Measurements from ENCODE around the gene NADSYN1. TPM values are rescaled to one million over a fixed set of nuclear protein-coding genes. Genes with fewer than 3 reads are reported as not detected.

NADSYN1 gene
- total RNA-seq, 8 experiments from 2014 or later: 20.3 to 120 (median 37.1) TPM

GRCh38 chr11:71456831-71457230 is 3.8 kb downstream of the NADSYN1 start:
- Histone ChIP-seq H3K4me1 (replicated peaks in 1 of 2) (peaks cover 7 to 12% of the 10 kb centered on the region in 2 donors), H3K27ac (no peak overlapping the region), H3K4me3 (no peak overlapping the region)
- in situ Hi-C loops (cut with MboI; ENCODE audit: low pct_unique_long_range_greater_than_20kb in 2 of 9, low sequenced_read_pairs in 9 of 9, unreplicated experiment in 9 of 9): no loop called here
- no peak for ATAC-seq (replicated peaks in 6 of 8)
- 50 to 100% (median 92%) methylated on average over 2 to 3 of the region's 10 CpGs; no CpG with 5 or more reads in 6 of the 10 experiments for WGBS, 10 experiments

- Histone ChIP-seq H3K4me1 (replicated peaks in 1 of 2) (peaks cover 5 to 6% of the 10 kb centered on the region in 2 donors), H3K27ac (no peak overlapping the region), H3K4me3 (no peak overlapping the region)
- peak in 7 of 8 experiments; percentile 4 to 94 (median 25) for ATAC-seq (replicated peaks in 6 of 8)
- in situ Hi-C loops (cut with MboI; ENCODE audit: low pct_unique_long_range_greater_than_20kb in 2 of 9, low sequenced_read_pairs in 9 of 9, unreplicated experiment in 9 of 9): no loop called here
- 90 to 100% (median 96%) methylated on average over 2 to 8 of the region's 26 CpGs; no CpG with 5 or more reads in 5 of the 10 experiments for WGBS, 10 experiments
These were observed 5.4 kb downstream of the NADSYN1 start for GRCh38 chr11:71458146-71459070.

- WGBS, 10 experiments: 67 to 100% (median 80%) methylated on average over 1 to 5 of the region's 23 CpGs; no CpG with 5 or more reads in 3 of the 10 experiments
- H3K27ac ChIP-seq: no peak overlapping the region
- H3K4me3 ChIP-seq: no peak overlapping the region
- peaks cover 0 to 1% of the 10 kb centered on the region in 2 donors for H3K4me1 ChIP-seq (replicated peaks in 1 of 2)
- in situ Hi-C loops (cut with MboI; ENCODE audit: low pct_unique_long_range_greater_than_20kb in 2 of 9, low sequenced_read_pairs in 9 of 9, unreplicated experiment in 9 of 9): no loop called here
- peak in 5 of 8 experiments; percentile 10 to 44 (median 36) for ATAC-seq (replicated peaks in 6 of 8)
These were observed 6.2 kb downstream of the NADSYN1 start for GRCh38 chr11:71459076-71459766.

DNA sequence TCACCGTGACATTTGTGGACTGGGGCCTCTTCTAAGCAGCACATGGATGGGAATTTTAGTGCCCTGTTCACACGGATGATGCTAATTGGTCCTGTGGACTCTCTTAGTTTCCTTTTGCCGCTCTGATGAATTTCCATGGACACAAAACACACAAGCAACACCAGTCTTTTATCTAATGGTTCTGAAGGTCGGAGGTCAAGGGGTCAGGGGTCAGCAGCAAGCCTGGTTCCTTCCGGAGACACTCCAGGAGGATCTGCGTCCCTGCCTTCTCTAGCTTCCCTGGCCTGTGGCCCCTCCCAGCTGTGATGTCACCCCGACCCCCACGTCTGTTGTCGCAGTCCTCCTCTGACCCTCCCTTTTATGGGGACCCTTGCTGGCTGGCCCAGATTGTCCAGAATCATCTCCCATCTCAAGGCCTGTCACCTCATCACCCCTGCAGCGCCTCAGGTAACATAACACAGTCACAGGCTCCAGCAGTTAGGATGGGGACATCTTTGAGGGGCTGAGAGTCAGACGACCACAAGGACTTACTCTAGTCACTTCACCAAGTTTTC is 6.8 kb downstream of the NADSYN1 start:
- in situ Hi-C loops (cut with MboI; ENCODE audit: low pct_unique_long_range_greater_than_20kb in 2 of 9, low sequenced_read_pairs in 9 of 9, unreplicated experiment in 9 of 9): no loop called here
- 0 to 67% (median 8%) methylated on average over 1 to 3 of the region's 11 CpGs; no CpG with 5 or more reads in 3 of the 10 experiments for WGBS, 10 experiments
- no peak for ATAC-seq (replicated peaks in 6 of 8)

GRCh38 chr11:71461696-71462095 is 8.7 kb downstream of the NADSYN1 start:
- Histone ChIP-seq H3K4me1 (replicated peaks in 1 of 2) (no peaks in the 10 kb centered on the region), H3K27ac (no peak overlapping the region), H3K4me3 (no peak overlapping the region)
- in situ Hi-C loops (cut with MboI; ENCODE audit: low pct_unique_long_range_greater_than_20kb in 2 of 9, low sequenced_read_pairs in 9 of 9, unreplicated experiment in 9 of 9): no loop called here
- WGBS, 10 experiments: 52 to 100% (median 85%) methylated on average over 1 to 8 of the region's 9 CpGs; no CpG with 5 or more reads in 4 of the 10 experiments
- no peak for ATAC-seq (replicated peaks in 6 of 8)

More for the DNA sequence above, 6.8 kb downstream of the NADSYN1 start:
- H3K27ac ChIP-seq: no peak overlapping the region
- no peaks in the 10 kb centered on the region for H3K4me1 ChIP-seq (replicated peaks in 1 of 2)
- H3K4me3 ChIP-seq: no peak overlapping the region

GRCh38 chr11:71462726-71463125 is 9.7 kb downstream of the NADSYN1 start:
- H3K4me1 ChIP-seq (replicated peaks in 1 of 2): no peaks in the 10 kb centered on the region
- WGBS, 10 experiments: 80 to 100% (median 95%) methylated on average over 1 to 2 of the region's 11 CpGs; no CpG with 5 or more reads in 6 of the 10 experiments
- no peak overlapping the region for H3K27ac ChIP-seq
- H3K4me3 ChIP-seq: no peak overlapping the region
- in situ Hi-C loops (cut with MboI; ENCODE audit: low pct_unique_long_range_greater_than_20kb in 2 of 9, low sequenced_read_pairs in 9 of 9, unreplicated experiment in 9 of 9): no loop called here
- no peak for ATAC-seq (replicated peaks in 6 of 8)

DNA sequence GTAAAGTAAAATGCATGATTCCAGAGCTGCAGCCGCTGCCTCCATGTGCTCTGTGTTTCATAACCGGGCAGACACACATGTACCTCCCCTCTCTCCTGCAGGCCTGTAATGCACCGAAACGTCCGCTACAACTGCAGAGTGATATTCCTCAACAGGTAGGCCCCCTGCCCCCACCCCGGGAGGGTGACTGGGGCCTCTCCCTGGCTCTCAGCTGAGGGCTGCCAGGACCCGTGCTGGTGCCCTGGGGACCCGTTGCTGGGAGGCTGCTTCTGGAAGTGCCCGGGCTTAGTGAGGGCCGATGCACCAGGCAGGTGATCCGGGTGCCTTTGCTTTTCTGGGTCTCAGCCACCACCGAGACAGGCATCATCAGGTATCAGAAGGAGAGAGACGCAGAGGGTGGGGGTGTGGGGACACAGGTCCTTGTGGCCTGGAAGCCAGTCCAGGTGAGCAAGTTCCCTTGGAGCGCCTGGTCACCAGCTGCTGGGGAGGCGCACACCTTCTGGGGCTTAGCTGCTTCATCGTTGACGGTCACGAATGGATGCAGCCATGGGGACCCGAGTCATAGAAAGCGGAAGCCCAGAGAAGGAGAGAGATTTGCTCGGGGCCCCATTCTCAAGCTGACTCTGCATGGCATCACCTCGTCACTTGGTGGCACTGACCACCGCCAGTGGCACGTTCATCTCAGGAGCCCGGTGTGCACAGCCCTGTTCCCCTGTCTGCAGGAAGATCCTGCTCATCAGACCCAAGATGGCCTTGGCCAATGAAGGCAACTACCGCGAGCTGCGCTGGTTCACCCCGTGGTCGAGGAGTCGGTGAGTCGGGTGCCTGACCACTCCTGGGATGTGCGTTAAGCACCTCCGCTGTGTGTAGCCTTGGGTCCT is 10.6 kb downstream of the NADSYN1 start:
- in situ Hi-C loops (cut with MboI; ENCODE audit: low pct_unique_long_range_greater_than_20kb in 2 of 9, low sequenced_read_pairs in 9 of 9, unreplicated experiment in 9 of 9): no loop called here
- WGBS, 10 experiments: 67 to 100% (median 98%) methylated on average over 1 to 18 of the region's 34 CpGs; no CpG with 5 or more reads in 2 of the 10 experiments
- ATAC-seq (replicated peaks in 6 of 8): no peak
- Histone ChIP-seq H3K27ac (no peak overlapping the region), H3K4me1 (replicated peaks in 1 of 2) (no peaks in the 10 kb centered on the region), H3K4me3 (no peak overlapping the region)

DNA sequence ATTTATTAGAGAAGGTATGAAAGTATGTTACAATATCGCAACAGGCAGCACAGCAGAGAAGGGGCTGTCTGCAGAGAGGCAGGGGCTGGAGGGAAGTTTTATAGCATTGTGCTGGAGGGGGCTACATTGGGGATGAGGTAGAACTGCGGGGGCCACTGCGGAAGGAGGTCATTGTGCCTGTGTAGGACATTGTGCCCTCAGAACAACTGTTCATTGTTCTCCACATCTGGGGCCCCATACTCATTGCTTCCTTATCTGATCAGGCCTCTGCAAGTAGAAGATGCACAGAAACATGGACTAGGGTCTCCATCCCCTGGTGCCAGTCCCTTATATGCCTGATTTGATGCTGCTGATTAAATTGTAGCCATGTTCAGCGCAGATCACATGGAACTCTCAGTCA is 12.1 kb downstream of the NADSYN1 start:
- in situ Hi-C loops (cut with MboI; ENCODE audit: low pct_unique_long_range_greater_than_20kb in 2 of 9, low sequenced_read_pairs in 9 of 9, unreplicated experiment in 9 of 9): no loop called here
- 90 to 100% (median 100%) methylated on average over 1 to 2 of the region's 4 CpGs; no CpG with 5 or more reads in 4 of the 10 experiments for WGBS, 10 experiments
- ATAC-seq (replicated peaks in 6 of 8): no peak

GRCh38 chr11:71466358-71466757 is 13.4 kb downstream of the NADSYN1 start:
- WGBS, 10 experiments: 80 to 100% (median 90%) methylated on average over 1 to 7 of the region's 9 CpGs; no CpG with 5 or more reads in 3 of the 10 experiments
- no peak for ATAC-seq (replicated peaks in 6 of 8)

More for the DNA sequence above, 12.1 kb downstream of the NADSYN1 start:
- Histone ChIP-seq H3K27ac (no peak overlapping the region), H3K4me1 (replicated peaks in 1 of 2) (no peaks in the 10 kb centered on the region), H3K4me3 (no peak overlapping the region)

DNA sequence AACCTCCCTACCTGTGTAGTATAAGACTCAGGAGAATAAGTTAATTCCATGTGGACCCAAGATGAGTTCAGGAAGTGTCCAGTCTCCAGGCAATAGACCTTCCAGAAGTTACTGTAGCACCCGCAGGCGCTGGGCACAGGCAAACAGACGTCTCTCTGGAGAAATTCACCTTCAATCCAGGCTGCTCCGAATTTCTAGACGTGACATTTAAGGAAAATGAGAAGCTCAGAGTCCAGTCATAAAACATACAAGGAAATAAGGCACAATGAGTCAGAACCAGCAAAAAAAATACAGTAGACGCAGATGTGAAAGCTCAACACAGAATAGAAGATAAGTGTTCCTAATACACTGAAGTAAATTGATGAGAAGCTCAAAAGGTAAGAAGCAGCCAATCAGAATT is 14.2 kb downstream of the NADSYN1 start:
- H3K4me1 ChIP-seq (replicated peaks in 1 of 2): no peaks in the 10 kb centered on the region
- in situ Hi-C loops (cut with MboI; ENCODE audit: low pct_unique_long_range_greater_than_20kb in 2 of 9, low sequenced_read_pairs in 9 of 9, unreplicated experiment in 9 of 9): no loop called here
- WGBS, 10 experiments: 86 to 100% (median 97%) methylated on average over 1 to 6 of the region's 6 CpGs; no CpG with 5 or more reads in 1 of the 10 experiments
- no peak overlapping the region for H3K27ac ChIP-seq
- no peak for ATAC-seq (replicated peaks in 6 of 8)
- no peak overlapping the region for H3K4me3 ChIP-seq

More at GRCh38 chr11:71466358-71466757, 13.4 kb downstream of the NADSYN1 start:
- Histone ChIP-seq H3K4me1 (replicated peaks in 1 of 2) (no peaks in the 10 kb centered on the region), H3K4me3 (no peak overlapping the region), H3K27ac (no peak overlapping the region)
- in situ Hi-C loops (cut with MboI; ENCODE audit: low pct_unique_long_range_greater_than_20kb in 2 of 9, low sequenced_read_pairs in 9 of 9, unreplicated experiment in 9 of 9): no loop called here

GRCh38 chr11:71470946-71471345 is 17.9 kb downstream of the NADSYN1 start:
- in situ Hi-C loops (cut with MboI; ENCODE audit: low pct_unique_long_range_greater_than_20kb in 2 of 9, low sequenced_read_pairs in 9 of 9, unreplicated experiment in 9 of 9): no loop called here
- 33 to 89% (median 72%) methylated on average over 1 to 5 of the region's 6 CpGs; no CpG with 5 or more reads in 1 of the 10 experiments for WGBS, 10 experiments

DNA sequence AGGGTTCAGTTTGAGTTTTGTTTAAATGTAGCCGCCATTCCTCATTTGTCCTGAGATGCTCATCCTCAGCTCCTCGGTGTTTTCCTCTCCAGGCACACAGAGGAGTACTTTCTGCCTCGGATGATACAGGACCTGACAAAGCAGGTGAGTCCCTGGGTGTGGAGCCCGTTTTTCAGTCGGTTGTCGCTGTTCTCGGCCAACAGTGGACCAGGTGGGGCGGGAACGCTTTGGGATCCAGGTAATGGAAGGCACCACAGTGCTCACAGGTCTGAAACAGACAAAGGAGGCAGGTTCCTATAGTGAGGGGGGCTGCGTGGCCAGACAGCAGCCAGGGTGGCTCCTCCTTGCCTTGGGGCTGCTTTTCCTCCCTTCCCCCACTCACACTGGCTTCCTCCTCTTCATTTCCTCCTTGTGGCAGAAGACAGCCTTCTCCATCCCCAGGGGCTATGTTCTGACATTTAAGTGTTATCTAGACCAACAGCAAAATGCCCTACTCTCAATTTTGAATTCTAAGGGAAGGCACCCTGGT is 19.4 kb downstream of the NADSYN1 start:
- in situ Hi-C loops (cut with MboI; ENCODE audit: low pct_unique_long_range_greater_than_20kb in 2 of 9, low sequenced_read_pairs in 9 of 9, unreplicated experiment in 9 of 9): no loop called here
- no peak overlapping the region for H3K4me3 ChIP-seq
- no peak for ATAC-seq (replicated peaks in 6 of 8)
- H3K27ac ChIP-seq: no peak overlapping the region
- H3K4me1 ChIP-seq (replicated peaks in 1 of 2): no peaks in the 10 kb centered on the region
- 60 to 100% (median 87%) methylated on average over 1 to 9 of the region's 10 CpGs; no CpG with 5 or more reads in 1 of the 10 experiments for WGBS, 10 experiments

More at GRCh38 chr11:71470946-71471345, 17.9 kb downstream of the NADSYN1 start:
- H3K4me3 ChIP-seq: no peak overlapping the region
- no peak for ATAC-seq (replicated peaks in 6 of 8)
- no peaks in the 10 kb centered on the region for H3K4me1 ChIP-seq (replicated peaks in 1 of 2)
- H3K27ac ChIP-seq: no peak overlapping the region

Data from motor neuron (in vitro differentiated cells).